Activated CD8-positive, alpha-beta T cell treated with anti-CD3 and anti-CD28 coated beads for 36 hours (primary cell): ENCODE data around the gene PAM16. TPM values are rescaled to one million over a fixed set of nuclear protein-coding genes. Genes with fewer than 3 reads are reported as not detected.

Experiments
- ATAC-seq: fragments of 200-7000 bp; cut with Tn5 transposase; one replicate; pipeline ENCODE4 v1.10.0; 2021; ENCODE audit warnings: mild to moderate bottlenecking, moderate library complexity
- CTCF ChIA-PET: fragments of 350-600 bp; sonication (Branson Sonifier 250); formaldehyde crosslinking; loops from one replicate; lab custom pipeline; 2021; ENCODE audit warnings: antibody characterized with exemption; lab: Charles Lee
- POLR2A ChIA-PET: fragments of 350-600 bp; sonication (Branson Sonifier 250); formaldehyde crosslinking; loops from one replicate; lab custom pipeline; 2021; ENCODE audit warnings: antibody characterized with exemption; lab: Charles Lee
- DNase-seq: peaks from one replicate; pipeline ENCODE4 v3.0.0-alpha.2; 2020
- H3K27ac Mint-ChIP-seq: one replicate; pipeline ENCODE4 v1.8.0; 2021; ENCODE audit warnings: mild to moderate bottlenecking, mixed read lengths
- H3K27me3 Mint-ChIP-seq: one replicate; pipeline ENCODE4 v1.8.0; 2021; ENCODE audit warnings: mixed read lengths
- H3K36me3 Mint-ChIP-seq: one replicate; pipeline ENCODE4 v1.8.0; 2021; ENCODE audit warnings: low read depth, mixed read lengths
- H3K4me1 Mint-ChIP-seq: one replicate; pipeline ENCODE4 v1.8.0; 2021; ENCODE audit warnings: low read depth, mixed read lengths
- H3K4me3 Mint-ChIP-seq: one replicate; pipeline ENCODE4 v1.8.0; 2021; ENCODE audit warnings: mild to moderate bottlenecking, moderate library complexity, mixed read lengths
- H3K9me3 Mint-ChIP-seq: one replicate; pipeline ENCODE4 v1.8.0; 2021; ENCODE audit warnings: mixed read lengths
- intact Hi-C: fragments of 100-400 bp; cut with micrococcal nuclease; formaldehyde crosslinking; loops from one replicate; pipeline ENCODE4 v1.10.0; 2022
- total RNA-seq, 2 experiments: library from RNA; stranded (reverse); gene quantifications; one replicate each; pipeline ENCODE4 v1.2.3, GENCODE V29; 2021
- TF ChIP-seq, protein P1 (sequence below): fragments of 200-600 bp; IDR thresholded peaks from one replicate; pipeline ENCODE4 v1.8.0; 2022; ENCODE audit warnings: antibody characterized with exemption, mild to moderate bottlenecking

Gene PAM16
- total RNA-seq, 2 experiments from 2014 or later: 65.9 to 70.1 TPM

DNA sequence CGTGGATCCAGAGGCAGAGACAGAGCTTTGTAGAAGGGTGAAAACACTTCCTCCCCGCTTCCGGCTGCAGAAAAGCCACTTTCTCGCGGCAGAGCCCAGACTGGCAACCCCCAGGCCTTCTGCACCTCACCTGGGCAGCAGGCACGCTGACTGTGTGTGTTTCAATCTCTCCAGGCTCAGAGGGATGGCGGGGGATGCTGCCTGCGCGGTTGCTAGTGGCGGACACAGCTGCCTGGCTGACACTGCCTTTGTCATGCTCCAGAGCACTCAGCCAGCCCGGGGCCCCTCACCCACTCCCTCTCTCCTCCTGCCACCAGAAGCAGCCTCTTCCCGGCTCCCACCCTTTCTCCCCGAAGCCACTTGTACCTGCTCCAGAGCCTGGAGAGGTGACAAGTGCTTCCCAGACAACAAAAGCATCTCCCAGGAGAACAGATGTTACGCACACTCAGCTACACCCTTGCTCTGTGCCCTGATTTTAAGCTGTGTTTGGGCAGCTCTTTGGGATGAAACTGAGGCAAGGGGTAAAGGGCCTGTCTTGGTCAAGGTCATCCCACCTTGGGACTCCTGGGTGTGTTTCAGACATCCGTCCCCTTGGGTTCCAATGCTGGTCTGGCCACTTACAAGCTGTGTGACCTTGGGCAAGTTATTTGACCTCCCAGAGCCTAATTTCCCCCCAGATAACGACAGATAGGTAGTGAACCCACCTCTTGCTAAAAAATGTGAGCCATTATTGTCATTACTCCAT is 44.5 kb downstream of the PAM16 start:
- POLR2A ChIA-PET: interaction anchor here (1.0 to 1.9 kb wide), 8 partner anchors 9 to 526 kb away, joined by 3 to 12 read pairs (median 5); partner anchors contain the start of gene TFAP4
- CTCF ChIA-PET: interaction anchor here (0.7 to 5.2 kb wide), 9 partner anchors 9 to 166 kb away, joined by 3 to 23 read pairs (median 6); no protein-coding TSS in a partner anchor
- Mint-ChIP-seq H3K36me3 (peaks cover 24% of the 10 kb centered on the region), H3K4me3 (peak overlapping the region; percentile 84), H3K27me3 (no peaks in the 10 kb centered on the region), H3K27ac (peak overlapping the region; percentile 96), H3K4me1 (peaks cover 29% of the 10 kb centered on the region), H3K9me3 (peaks cover 4% of the 10 kb centered on the region)
- intact Hi-C loops: no loop called here
- ATAC-seq (peak; percentile 6), DNase-seq (peak; percentile 67)
- TF ChIP-seq, protein P1, sequence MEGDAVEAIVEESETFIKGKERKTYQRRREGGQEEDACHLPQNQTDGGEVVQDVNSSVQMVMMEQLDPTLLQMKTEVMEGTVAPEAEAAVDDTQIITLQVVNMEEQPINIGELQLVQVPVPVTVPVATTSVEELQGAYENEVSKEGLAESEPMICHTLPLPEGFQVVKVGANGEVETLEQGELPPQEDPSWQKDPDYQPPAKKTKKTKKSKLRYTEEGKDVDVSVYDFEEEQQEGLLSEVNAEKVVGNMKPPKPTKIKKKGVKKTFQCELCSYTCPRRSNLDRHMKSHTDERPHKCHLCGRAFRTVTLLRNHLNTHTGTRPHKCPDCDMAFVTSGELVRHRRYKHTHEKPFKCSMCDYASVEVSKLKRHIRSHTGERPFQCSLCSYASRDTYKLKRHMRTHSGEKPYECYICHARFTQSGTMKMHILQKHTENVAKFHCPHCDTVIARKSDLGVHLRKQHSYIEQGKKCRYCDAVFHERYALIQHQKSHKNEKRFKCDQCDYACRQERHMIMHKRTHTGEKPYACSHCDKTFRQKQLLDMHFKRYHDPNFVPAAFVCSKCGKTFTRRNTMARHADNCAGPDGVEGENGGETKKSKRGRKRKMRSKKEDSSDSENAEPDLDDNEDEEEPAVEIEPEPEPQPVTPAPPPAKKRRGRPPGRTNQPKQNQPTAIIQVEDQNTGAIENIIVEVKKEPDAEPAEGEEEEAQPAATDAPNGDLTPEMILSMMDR: no peak

DNA sequence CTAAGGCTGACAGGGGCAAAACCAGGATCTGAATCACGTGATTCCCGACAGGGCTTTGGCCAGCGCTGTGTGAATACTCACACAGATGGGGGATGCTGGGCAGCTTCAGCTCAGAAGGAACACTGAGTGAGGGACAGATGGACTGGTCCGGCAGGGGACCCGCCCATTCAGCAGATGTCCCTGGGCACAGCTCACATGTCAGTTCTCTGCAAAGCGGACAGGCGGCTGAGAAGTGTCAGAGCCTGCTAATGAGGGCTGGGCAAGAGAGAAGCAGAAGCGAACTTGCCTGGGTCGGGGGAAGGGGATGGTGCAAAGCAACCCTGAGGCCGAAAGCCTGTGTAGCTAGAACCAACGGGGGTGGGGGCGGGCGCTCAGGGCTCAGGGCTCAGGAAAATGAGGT is 47.1 kb downstream of the PAM16 start:
- Mint-ChIP-seq H3K9me3 (peaks cover 4% of the 10 kb centered on the region), H3K4me1 (peaks cover 23% of the 10 kb centered on the region), H3K4me3 (no peak overlapping the region), H3K36me3 (peaks cover 30% of the 10 kb centered on the region), H3K27me3 (no peaks in the 10 kb centered on the region), H3K27ac (no peak overlapping the region)
- DNase-seq (no peak), ATAC-seq (no peak)
- intact Hi-C loops: no loop called here
- ChIA-PET CTCF (interaction anchor here (1.0 to 1.2 kb wide), 3 partner anchors 15 to 99 kb away, joined by 3 to 5 read pairs (median 3); no protein-coding TSS in a partner anchor), POLR2A (interaction anchor here (0.5 kb wide), 1 partner anchor 122 kb away, joined by 3 read pairs; the partner anchor contains the start of gene DNAJA3)
- TF ChIP-seq, protein P1: no peak

DNA sequence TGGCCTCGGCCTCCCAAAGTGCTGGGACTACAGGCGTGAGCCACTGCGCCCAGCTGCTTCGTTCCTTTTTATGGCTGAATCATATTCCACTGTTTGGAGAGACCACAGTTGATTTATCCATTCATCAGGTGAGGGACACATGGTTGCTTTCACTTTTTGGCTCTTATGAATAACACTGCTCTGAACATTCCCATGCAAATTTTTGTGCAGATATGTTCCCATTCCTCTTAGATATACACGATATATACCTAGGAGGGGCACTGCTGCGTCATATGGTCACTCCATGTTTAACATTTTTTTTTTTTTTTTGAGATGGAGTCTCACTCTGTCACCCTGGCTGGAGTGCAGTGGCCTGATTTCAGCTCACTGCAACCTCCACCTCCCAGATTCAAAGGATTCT is 49.2 kb downstream of the PAM16 start:
- Mint-ChIP-seq H3K9me3 (peaks cover under 1% of the 10 kb centered on the region), H3K27me3 (no peaks in the 10 kb centered on the region), H3K27ac (no peak overlapping the region), H3K4me1 (peaks cover 16% of the 10 kb centered on the region), H3K36me3 (peaks cover 26% of the 10 kb centered on the region), H3K4me3 (no peak overlapping the region)
- intact Hi-C loops: no loop called here
- ATAC-seq (no peak), DNase-seq (no peak)
- POLR2A ChIA-PET: interaction anchor here (1.1 kb wide), 1 partner anchor 48 kb away, joined by 3 read pairs; no protein-coding TSS in a partner anchor
- TF ChIP-seq, protein P1: no peak
- CTCF ChIA-PET: interaction anchor here (1.2 to 1.4 kb wide), 2 partner anchors 10 to 13 kb away, joined by 3 to 4 read pairs; no protein-coding TSS in a partner anchor

- H3K4me1 Mint-ChIP-seq: peaks cover 9% of the 10 kb centered on the region
- DNase-seq: no peak
- no peaks in the 10 kb centered on the region for H3K9me3 Mint-ChIP-seq
- POLR2A ChIA-PET: interaction anchor here (1.1 kb wide), 1 partner anchor 49 kb away, joined by 3 read pairs; no protein-coding TSS in a partner anchor
- intact Hi-C loops: no loop called here
- CTCF ChIA-PET: interaction anchor here (0.7 to 1.4 kb wide), 3 partner anchors 10 to 12 kb away, joined by 3 to 4 read pairs (median 3); no protein-coding TSS in a partner anchor
- TF ChIP-seq, protein P1: no peak
- H3K4me3 Mint-ChIP-seq: no peak overlapping the region
- no peak for ATAC-seq
- H3K36me3 Mint-ChIP-seq: peaks cover 19% of the 10 kb centered on the region
- H3K27me3 Mint-ChIP-seq: no peaks in the 10 kb centered on the region
- no peak overlapping the region for H3K27ac Mint-ChIP-seq
These were observed 49.9 kb downstream of the PAM16 start for GRCh38 chr16:4301177-4301576.
